Liver (tissue), 9 donors: ENCODE measurements around the gene SAFB. TPM values are rescaled to one million over a fixed set of nuclear protein-coding genes. Genes with fewer than 3 reads are reported as not detected.

ENCODE experiments used
- DNase-seq: peaks from one replicate; pipeline ENCODE4 v3.0.0-alpha.2; 2017; ENCODE audit warnings: low spot score
- H3K27ac ChIP-seq, 2 donors: one replicate each; pipeline ENCODE4 v1.7.0; 2013; ENCODE audit warnings: inconsistent platforms in 2 of 2, low read length in 2 of 2, control low read depth in 1 of 2, low read depth in 1 of 2, mild to moderate bottlenecking in 1 of 2
- H3K27me3 ChIP-seq, 4 donors: one replicate each; pipeline versions ENCODE4 v1.6.1 to v1.7.0; 2013; ENCODE audit warnings: low read length in 3 of 4, inconsistent platforms in 1 of 4, mild to moderate bottlenecking in 1 of 4, moderate library complexity in 1 of 4; ENCODE audit not compliant: control insufficient read depth in 4 of 4, insufficient read depth in 4 of 4
- H3K36me3 ChIP-seq, 4 donors: one replicate each; pipeline versions ENCODE4 v1.6.1 to v1.7.0; 2013; ENCODE audit warnings: low read length in 3 of 4, mild to moderate bottlenecking in 3 of 4, low read depth in 1 of 4, moderate library complexity in 1 of 4; ENCODE audit not compliant: control insufficient read depth in 4 of 4, insufficient read depth in 3 of 4
- H3K4me1 ChIP-seq, 4 donors: one replicate each; pipeline versions ENCODE4 v1.6.1 to v1.7.0; 2013; ENCODE audit warnings: low read length in 3 of 4, mild to moderate bottlenecking in 3 of 4, moderate library complexity in 1 of 4; ENCODE audit not compliant: control insufficient read depth in 4 of 4, insufficient read depth in 4 of 4
- H3K4me3 ChIP-seq, 3 donors: one replicate each; pipeline versions ENCODE4 v1.6.1 to v1.7.0; 2013; ENCODE audit warnings: low read length in 3 of 3, control low read depth in 1 of 3, low read depth in 1 of 3, mild to moderate bottlenecking in 1 of 3
- H3K9ac ChIP-seq, 2 donors: one replicate each; pipeline ENCODE4 v1.7.0; 2013; ENCODE audit warnings: low read length in 2 of 2, mild to moderate bottlenecking in 2 of 2, moderate library complexity in 2 of 2, control low read depth in 1 of 2, low read depth in 1 of 2
- H3K9me3 ChIP-seq, 4 donors: one replicate each; pipeline versions ENCODE4 v1.6.1 to v1.7.0; 2013; ENCODE audit warnings: low read length in 3 of 4; ENCODE audit not compliant: control insufficient read depth in 4 of 4
- ATF3 ChIP-seq: IDR thresholded peaks from 2 replicates; pipeline ENCODE4 v1.6.1; 2016; ENCODE audit warnings: antibody characterized with exemption
- CTCF ChIP-seq: fragments of 150-350 bp; IDR thresholded peaks from 2 replicates; pipeline ENCODE4 v1.5.1; 2017; ENCODE audit warnings: improper control_type of control experiment, low read depth, low read length; ENCODE audit not compliant: missing input control
- EGR1 ChIP-seq, 2 donors: IDR thresholded peaks; 2 replicates each; pipeline ENCODE4 v1.6.1; 2016 to 2018; ENCODE audit warnings: antibody characterized with exemption in 2 of 2, low read depth in 2 of 2
- FOXA1 ChIP-seq: IDR thresholded peaks from 2 replicates; pipeline ENCODE4 v1.6.1; 2016; ENCODE audit warnings: antibody characterized with exemption
- FOXA2 ChIP-seq: IDR thresholded peaks from 2 replicates; pipeline ENCODE4 v1.6.1; 2016; ENCODE audit warnings: antibody characterized with exemption
- GABPA ChIP-seq, 2 donors: IDR thresholded peaks in 1 of 2; conservative IDR thresholded peaks in 1 of 2; 2 replicates each; pipeline ENCODE4 v1.6.1; 2016; ENCODE audit warnings: antibody characterized with exemption in 2 of 2, mild to moderate bottlenecking in 1 of 2, moderate library complexity in 1 of 2
- HNF4A ChIP-seq, 2 donors: conservative IDR thresholded peaks; 2 replicates each; pipeline ENCODE4 v1.6.1; 2016; ENCODE audit warnings: antibody characterized with exemption in 2 of 2, mild to moderate bottlenecking in 2 of 2
- MAX ChIP-seq: IDR thresholded peaks from 2 replicates; pipeline ENCODE4 v1.6.1; 2016; ENCODE audit warnings: antibody characterized with exemption
- NR2F2 ChIP-seq: IDR thresholded peaks from 2 replicates; pipeline ENCODE4 v1.6.1; 2016; ENCODE audit warnings: antibody characterized with exemption
- RAD21 ChIP-seq, 2 donors: IDR thresholded peaks; 2 replicates each; pipeline ENCODE4 v1.6.1; 2016; ENCODE audit warnings: antibody characterized with exemption in 2 of 2, mild to moderate bottlenecking in 2 of 2
- REST ChIP-seq: IDR thresholded peaks from 2 replicates; pipeline ENCODE4 v1.6.1; 2016; ENCODE audit warnings: antibody characterized with exemption, mild to moderate bottlenecking
- RXRA ChIP-seq, 2 donors: IDR thresholded peaks; 2 replicates each; pipeline ENCODE4 v1.6.1; 2017 to 2018; ENCODE audit warnings: antibody characterized with exemption in 2 of 2, mild to moderate bottlenecking in 1 of 2
- SP1 ChIP-seq: IDR thresholded peaks from 2 replicates; pipeline ENCODE4 v1.6.1; 2018; ENCODE audit warnings: antibody characterized with exemption, mild to moderate bottlenecking
- TAF1 ChIP-seq: conservative IDR thresholded peaks from 2 replicates; pipeline ENCODE4 v1.6.1; 2016; ENCODE audit warnings: antibody characterized with exemption, mild to moderate bottlenecking
- YY1 ChIP-seq: IDR thresholded peaks from 2 replicates; pipeline ENCODE4 v1.6.1; 2016; ENCODE audit warnings: antibody characterized with exemption, mild to moderate bottlenecking
- ZBTB33 ChIP-seq: IDR thresholded peaks from 2 replicates; pipeline ENCODE4 v1.6.1; 2016; ENCODE audit warnings: antibody characterized with exemption
- WGBS: extraction: QIAGEN DNeasy Blood & Tissue Kit; methylation state at CpG from one replicate; pipeline ENCODE4 v1.1.7; 2013; 5-methylcytosine and 5-hydroxymethylcytosine counted together
- polyA plus RNA-seq, 2 donors: library from polyadenylated mRNA; stranded (reverse) in 1 of 2; unstranded in 1 of 2; fragments of 200-250 nt in 1 of 2; fragments of >200 nt in 1 of 2; fragmentation: Nextera tagmentation in 1 of 2; extraction: Ambion mirVana in 1 of 2; gene quantifications; one replicate each; pipeline versions ENCODE4 v1.2.1 to v1.2.3, GENCODE V29; 2013 to 2015
- total RNA-seq, 2 donors: library from RNA; depleted of rRNA; stranded (reverse); fragments of >200 nt; gene quantifications; one replicate each; pipeline ENCODE4 v1.2.3, GENCODE V29; 2014
- donor health status: healthy.
- donor health status: healthy.
- donor health status: healthy.
- donor health status: healthy.
- donor health status: healthy.

SAFB gene
- total and polyA plus RNA-seq, 4 donors = 16.5 to 65.0 (median 38.5) TPM

- Histone ChIP-seq H3K27me3 (no peaks in the 10 kb centered on the region), H3K9me3 (no peaks in the 10 kb centered on the region), H3K27ac (peak overlapping the region; percentile 57 to 72), H3K4me3 (peak overlapping the region in 2 of 3 donors; percentile 56 to 64), H3K4me1 (peaks cover 0 to 20% (median 8%) of the 10 kb centered on the region in 4 donors), H3K9ac (no peak overlapping the region), H3K36me3 (no peaks in the 10 kb centered on the region)
- 47% methylated on average over 16 of the region's 16 CpGs for WGBS
- DNase-seq = no peak
- no peak for TF ChIP-seq ATF3
- TF ChIP-seq RAD21 (IDR thresholded peaks at IDR 0.05) = no peak
- no peak for TF ChIP-seq SP1
- TF ChIP-seq YY1 = no peak
- TF ChIP-seq FOXA1 = no peak
- TF ChIP-seq GABPA (IDR thresholded peaks at IDR 0.05 in 1 of 2, conservative IDR thresholded peaks at IDR 0.05 in 1 of 2) = no peak
- TF ChIP-seq TAF1 = no peak
- TF ChIP-seq FOXA2 = no peak
- TF ChIP-seq RXRA (IDR thresholded peaks at IDR 0.05) = no peak
- TF ChIP-seq CTCF = no peak
- no peak for TF ChIP-seq MAX
- TF ChIP-seq REST = no peak
- no peak for TF ChIP-seq NR2F2
- no peak for TF ChIP-seq HNF4A (conservative IDR thresholded peaks at IDR 0.05)
Measured at GRCh38 chr19:5686326-5686646, 63.4 kb downstream of the SAFB start.

GRCh38 chr19:5686647-5687359, 63.9 kb downstream of the SAFB start:
- Histone ChIP-seq H3K9me3 (no peaks in the 10 kb centered on the region), H3K4me1 (peaks cover 2 to 20% (median 8%) of the 10 kb centered on the region in 4 donors), H3K27me3 (no peaks in the 10 kb centered on the region), H3K9ac (no peak overlapping the region), H3K27ac (peak overlapping the region; percentile 57 to 72), H3K4me3 (peak overlapping the region; percentile 23 to 64 (median 56)), H3K36me3 (peaks cover 0 to 1% (median under 1%) of the 10 kb centered on the region in 4 donors)
- DNase-seq = peak; percentile 100
- 1% methylated on average over 59 of the region's 59 CpGs for WGBS
- TF ChIP-seq REST = peak; percentile 37
- TF ChIP-seq ZBTB33 = no peak
- no peak for TF ChIP-seq FOXA1
- peak in 1 of 2 donors; percentile 47 for TF ChIP-seq GABPA (IDR thresholded peaks at IDR 0.05 in 1 of 2, conservative IDR thresholded peaks at IDR 0.05 in 1 of 2)
- TF ChIP-seq EGR1 (IDR thresholded peaks at IDR 0.05; ENCODE audit: low read depth in 2 of 2) = peak in 1 of 2 donors; percentile 38
- TF ChIP-seq MAX = no peak
- TF ChIP-seq CTCF = peak; percentile 80
- no peak for TF ChIP-seq YY1
- no peak for TF ChIP-seq FOXA2
- no peak for TF ChIP-seq TAF1
